ENCODE data around the gene TNNC2.

TNNC2 gene

GRCh38 chr20:45779011-45779915, 47.8 kb downstream of the TNNC2 start:
- no peak for DNase-seq

- DNase-seq: no peak
Observed at GRCh38 chr20:45776931-45777330, 50.2 kb downstream of the TNNC2 start.

- DNase-seq: no peak
Observed at GRCh38 chr20:45775411-45775810, 51.7 kb downstream of the TNNC2 start.

- DNase-seq: no peak
Observed at GRCh38 chr20:45774945-45775344, 52.2 kb downstream of the TNNC2 start.
